ENCODE measurements around the gene TSPAN32.

DNA sequence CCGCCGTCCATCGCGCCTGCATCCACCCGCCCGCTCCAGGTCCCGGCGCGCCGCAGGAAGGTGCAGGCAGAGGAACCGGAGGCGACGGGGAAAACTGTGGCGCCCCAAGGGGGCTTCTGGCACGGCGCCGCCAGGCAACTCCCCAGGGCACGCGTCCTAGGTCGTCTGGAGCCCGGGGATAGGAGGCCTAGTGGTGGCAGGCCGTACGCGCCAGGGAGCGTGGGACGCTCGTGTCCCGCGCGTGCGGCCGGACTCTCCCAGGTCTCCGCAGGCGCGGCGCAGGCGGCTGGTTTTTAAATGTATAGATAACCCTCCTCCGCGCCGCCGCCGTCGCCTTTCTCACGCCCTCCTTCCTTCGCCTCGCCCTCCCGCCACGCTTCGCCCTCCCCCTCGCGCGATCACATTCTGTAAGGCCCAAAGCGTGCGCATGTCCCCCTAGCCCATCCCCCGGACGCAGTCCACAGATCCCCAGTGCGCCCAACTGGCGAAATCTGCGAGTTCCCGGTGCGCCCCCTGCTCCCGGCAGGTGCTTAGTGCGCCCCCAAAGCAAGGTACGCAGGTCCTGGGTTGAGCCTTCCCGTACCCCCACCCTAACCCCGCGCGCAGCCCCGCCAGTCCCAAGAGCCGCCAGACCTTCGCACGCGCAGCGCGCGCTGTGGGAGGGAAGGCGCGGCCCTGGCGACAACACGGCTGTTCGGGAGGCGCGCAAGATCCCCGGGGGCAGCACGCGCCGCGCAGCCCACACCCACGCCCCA, 31.3 kb upstream of the TSPAN32 start, which contains the start of gene ASCL2:
- TF ChIP-seq, protein P1, sequence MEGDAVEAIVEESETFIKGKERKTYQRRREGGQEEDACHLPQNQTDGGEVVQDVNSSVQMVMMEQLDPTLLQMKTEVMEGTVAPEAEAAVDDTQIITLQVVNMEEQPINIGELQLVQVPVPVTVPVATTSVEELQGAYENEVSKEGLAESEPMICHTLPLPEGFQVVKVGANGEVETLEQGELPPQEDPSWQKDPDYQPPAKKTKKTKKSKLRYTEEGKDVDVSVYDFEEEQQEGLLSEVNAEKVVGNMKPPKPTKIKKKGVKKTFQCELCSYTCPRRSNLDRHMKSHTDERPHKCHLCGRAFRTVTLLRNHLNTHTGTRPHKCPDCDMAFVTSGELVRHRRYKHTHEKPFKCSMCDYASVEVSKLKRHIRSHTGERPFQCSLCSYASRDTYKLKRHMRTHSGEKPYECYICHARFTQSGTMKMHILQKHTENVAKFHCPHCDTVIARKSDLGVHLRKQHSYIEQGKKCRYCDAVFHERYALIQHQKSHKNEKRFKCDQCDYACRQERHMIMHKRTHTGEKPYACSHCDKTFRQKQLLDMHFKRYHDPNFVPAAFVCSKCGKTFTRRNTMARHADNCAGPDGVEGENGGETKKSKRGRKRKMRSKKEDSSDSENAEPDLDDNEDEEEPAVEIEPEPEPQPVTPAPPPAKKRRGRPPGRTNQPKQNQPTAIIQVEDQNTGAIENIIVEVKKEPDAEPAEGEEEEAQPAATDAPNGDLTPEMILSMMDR (conservative IDR thresholded peaks at IDR 0.05 in 1 of 2, IDR thresholded peaks at IDR 0.05 in 1 of 2; ENCODE audit: low read depth in 1 of 2, low read length in 2 of 2) = no peak
- no peak for TF ChIP-seq EZH2 (IDR thresholded peaks at IDR 0.05; ENCODE audit: low read length, missing control alignments)

All from fibroblast of lung (primary cell).